Ovary (tissue), 9 donors: ENCODE results near the gene PCGF1. TPM values are rescaled to one million over a fixed set of nuclear protein-coding genes. Genes with fewer than 3 reads are reported as not detected.

Source experiments
- DNase-seq, 5 donors: peaks; one replicate each; pipeline ENCODE4 v3.0.0-alpha.2; 2019 to 2020
- H3K27ac ChIP-seq, 2 donors: fragments of 200-600 bp; one replicate each; pipeline versions ENCODE4 v1.5.1 to v1.8.0; 2019 to 2022
- H3K27me3 ChIP-seq: fragments of 200-600 bp; one replicate; pipeline ENCODE4 v1.8.0; 2022
- H3K36me3 ChIP-seq: fragments of 200-600 bp; sonication (generic); one replicate; pipeline ENCODE4 v1.5.1; 2019
- H3K4me1 ChIP-seq: one replicate; pipeline ENCODE4 v1.8.1; 2013; ENCODE audit warnings: mild to moderate bottlenecking, moderate library complexity; ENCODE audit not compliant: insufficient read depth
- H3K4me3 ChIP-seq: fragments of 200-600 bp; sonication (generic); one replicate; pipeline ENCODE4 v1.5.1; 2017
- H3K9me3 ChIP-seq, 2 donors: fragments of 200-600 bp in 1 of 2; sonication (generic) in 1 of 2; one replicate each; pipeline versions ENCODE4 v1.5.1 to v1.8.1; 2013 to 2019; ENCODE audit warnings: mild to moderate bottlenecking in 1 of 2, moderate library complexity in 1 of 2
- CTCF ChIP-seq, 3 donors: fragments of 450-650 bp in 2 of 3; fragments of 200-600 bp in 1 of 3; IDR thresholded peaks; one replicate each; pipeline versions ENCODE4 v1.5.1 to v1.8.0; 2016 to 2022; ENCODE audit warnings: antibody characterized with exemption in 3 of 3, mild to moderate bottlenecking in 1 of 3
- EP300 ChIP-seq: sonication (generic); formaldehyde crosslinking; IDR thresholded peaks from one replicate; pipeline ENCODE4 v1.6.1; 2017; ENCODE audit warnings: antibody characterized with exemption
- POLR2A ChIP-seq: fragments of 450-650 bp; IDR thresholded peaks from one replicate; pipeline ENCODE4 v1.6.1; 2017; ENCODE audit warnings: antibody characterized with exemption, mild to moderate bottlenecking, moderate library complexity
- WGBS, 3 donors: extraction: QIAGEN DNeasy Blood & Tissue Kit in 1 of 3; methylation state at CpG; one replicate each; pipeline versions ENCODE4 v1.1.5 to v1.1.7; 2013 to 2017; 5-methylcytosine and 5-hydroxymethylcytosine counted together
- intact Hi-C, 4 donors: fragments of 100-400 bp; cut with DNase I; formaldehyde crosslinking; loops; one replicate each; pipeline versions ENCODE4 v1.11.0 to v1.15.1; 2022 to 2023
- polyA plus RNA-seq, 2 donors: library from polyadenylated mRNA; stranded (reverse); fragments of 200-250 nt in 1 of 2; fragments of 350-450 nt in 1 of 2; fragmentation: Illumina TruSeq in 1 of 2; extraction: RNeasy Lipid Tissue Mini Kit (QIAGEN cat#74804) in 1 of 2; gene quantifications; one replicate each; pipeline ENCODE4 v1.2.3, GENCODE V29; 2013 to 2014
- total RNA-seq, 7 donors: library from RNA; depleted of rRNA in 2 of 7; stranded (reverse); fragments of >200 nt in 2 of 7; fragmentation: NEBNext Ultra II Directional in 3 of 7; extraction: Animal tissue kit (Norgen Biotek cat#: 25700) in 3 of 7; gene quantifications; one replicate each; pipeline versions ENCODE4 v1.1.0 to v1.2.4, GENCODE V29; 2016 to 2023
- donor health status: DM: no; HTN: no; CAD: no; lungs with moderate emphysema.
- donor health status: DM: no; HTN: no; CAD: no.
- donor health status: Bipolar disorder and iron deficiency.
- donor health status: DM: yes; HTN: yes; CAD: no.
- donor health status: DM: no; HTN: no; CAD: no.
- donor health status: DM: yes; HTN: yes; CAD: no.

The PCGF1 gene
- total and polyA plus RNA-seq, 9 donors: 9.3 to 24.3 (median 13.8) TPM

GRCh38 chr2:74535440-74535965, 28.0 kb upstream of the PCGF1 start:
- Histone ChIP-seq H3K27ac (no peak overlapping the region), H3K9me3 (no peaks in the 10 kb centered on the region), H3K27me3 (no peaks in the 10 kb centered on the region), H3K4me3 (no peak overlapping the region), H3K4me1 (peaks cover 5% of the 10 kb centered on the region), H3K36me3 (no peaks in the 10 kb centered on the region)
- intact Hi-C loops: no loop called here
- DNase-seq: no peak
- WGBS, 3 donors: 81 to 90% (median 90%) methylated on average over 10 of the region's 10 CpGs
- no peak for TF ChIP-seq POLR2A
- TF ChIP-seq EP300: no peak
- TF ChIP-seq CTCF (IDR thresholded peaks at IDR 0.05): no peak

- WGBS, 3 donors: 76 to 84% (median 80%) methylated on average over 12 of the region's 12 CpGs
- Histone ChIP-seq H3K4me3 (no peak overlapping the region), H3K36me3 (no peaks in the 10 kb centered on the region), H3K27me3 (no peaks in the 10 kb centered on the region), H3K9me3 (no peaks in the 10 kb centered on the region), H3K27ac (no peak overlapping the region), H3K4me1 (peaks cover 7% of the 10 kb centered on the region)
- no peak for DNase-seq
- intact Hi-C loops: loop anchor here in 1 of 4 donors (5.0 kb wide), 1 partner anchor 52 kb away; the partner anchor contains the start of genes CCDC142 and TTC31
- TF ChIP-seq CTCF (IDR thresholded peaks at IDR 0.05) (no peak), POLR2A (no peak), EP300 (no peak)
Observed at GRCh38 chr2:74534411-74534810, 26.9 kb upstream of the PCGF1 start.

- intact Hi-C loops: loop anchor here in 1 of 4 donors (5.0 kb wide), 1 partner anchor 51 kb away; the partner anchor contains the start of genes CCDC142 and TTC31
- Histone ChIP-seq H3K36me3 (no peaks in the 10 kb centered on the region), H3K27me3 (no peaks in the 10 kb centered on the region), H3K4me3 (no peak overlapping the region), H3K4me1 (peaks cover 12% of the 10 kb centered on the region), H3K9me3 (no peaks in the 10 kb centered on the region), H3K27ac (no peak overlapping the region)
- TF ChIP-seq CTCF (IDR thresholded peaks at IDR 0.05) (no peak), POLR2A (no peak), EP300 (no peak)
- WGBS, 3 donors: 66 to 75% (median 72%) methylated on average over 4 of the region's 4 CpGs
- no peak for DNase-seq
Observed at GRCh38 chr2:74533464-74533863, 26.0 kb upstream of the PCGF1 start.

- DNase-seq: no peak
- H3K27ac ChIP-seq: no peak overlapping the region
- TF ChIP-seq CTCF (IDR thresholded peaks at IDR 0.05): no peak
- TF ChIP-seq POLR2A: no peak
- no peak for TF ChIP-seq EP300
- intact Hi-C loops: loop anchor here in 1 of 4 donors (5.0 kb wide), 1 partner anchor 50 kb away; the partner anchor contains the start of genes CCDC142 and TTC31
- no peak overlapping the region for H3K4me3 ChIP-seq
- H3K27me3 ChIP-seq: no peaks in the 10 kb centered on the region
- no peaks in the 10 kb centered on the region for H3K36me3 ChIP-seq
- no peaks in the 10 kb centered on the region for H3K9me3 ChIP-seq
- H3K4me1 ChIP-seq: peaks cover 13% of the 10 kb centered on the region
Observed at GRCh38 chr2:74532222-74532621, 24.7 kb upstream of the PCGF1 start.
